ENCODE measurements around the gene PAK1.

GRCh38 chr11:77332259-77332658 is 141.6 kb downstream of the PAK1 start:
- TF ChIP-seq CTCF (IDR thresholded peaks at IDR 0.05) (no peak), POLR2A (IDR thresholded peaks at IDR 0.05) (no peak), POLR2AphosphoS5 (IDR thresholded peaks at IDR 0.05) (no peak)
